DMS79 (cell line): ENCODE measurements around the gene ABCA13.

Experiments
- DNase-seq: peaks from one replicate; lab custom pipeline; 2025; lab: John Stamatoyannopoulos, UW

The ABCA13 gene

DNA sequence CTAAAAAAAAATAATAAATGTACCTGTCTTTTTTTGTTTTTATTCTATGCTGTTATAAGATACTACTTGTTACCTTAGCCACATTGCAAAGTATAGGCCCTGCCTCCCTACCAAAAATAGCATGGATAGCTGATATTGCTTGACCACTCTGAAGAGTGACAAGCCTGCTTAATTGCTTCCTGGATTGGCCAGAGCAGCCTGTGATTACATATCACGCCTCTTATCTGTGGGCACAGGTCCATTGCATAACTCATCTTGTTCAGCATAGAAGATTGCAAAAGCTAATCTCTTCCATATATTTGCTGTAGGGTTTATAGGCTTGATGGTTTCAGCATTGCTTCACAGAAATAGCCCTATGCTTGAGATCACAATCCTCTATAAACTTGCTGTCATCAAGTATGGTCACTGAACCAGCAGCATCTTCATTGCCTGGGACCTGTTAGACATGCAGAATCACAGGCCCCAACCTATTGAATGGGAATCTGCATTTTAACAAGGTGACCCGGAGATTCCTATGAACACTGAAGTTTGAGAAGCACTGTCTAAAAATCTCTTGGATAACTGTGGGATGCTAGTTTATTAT lies 472.3 kb downstream of the ABCA13 start:
- DNase-seq, result no peak

DNA sequence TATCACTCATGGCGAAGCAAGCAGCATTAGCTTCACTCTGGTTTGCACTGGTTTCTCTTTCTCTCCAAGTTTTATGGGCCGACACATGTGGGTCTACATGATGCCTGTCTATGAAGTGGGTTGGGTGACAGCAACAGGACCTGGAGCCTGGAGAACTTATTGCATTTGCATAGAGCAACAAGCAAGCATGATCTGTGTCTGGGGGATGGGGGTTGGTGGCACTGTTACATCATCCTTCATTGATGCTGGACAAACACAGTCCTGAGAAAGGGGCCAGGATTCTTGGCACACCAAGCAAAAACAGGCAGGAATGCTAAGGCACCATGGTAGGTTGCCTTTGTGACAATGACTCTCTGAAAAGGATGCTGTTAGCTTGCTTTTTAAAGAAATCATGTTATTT lies 486.9 kb downstream of the ABCA13 start:
- DNase-seq, result no peak

DNA sequence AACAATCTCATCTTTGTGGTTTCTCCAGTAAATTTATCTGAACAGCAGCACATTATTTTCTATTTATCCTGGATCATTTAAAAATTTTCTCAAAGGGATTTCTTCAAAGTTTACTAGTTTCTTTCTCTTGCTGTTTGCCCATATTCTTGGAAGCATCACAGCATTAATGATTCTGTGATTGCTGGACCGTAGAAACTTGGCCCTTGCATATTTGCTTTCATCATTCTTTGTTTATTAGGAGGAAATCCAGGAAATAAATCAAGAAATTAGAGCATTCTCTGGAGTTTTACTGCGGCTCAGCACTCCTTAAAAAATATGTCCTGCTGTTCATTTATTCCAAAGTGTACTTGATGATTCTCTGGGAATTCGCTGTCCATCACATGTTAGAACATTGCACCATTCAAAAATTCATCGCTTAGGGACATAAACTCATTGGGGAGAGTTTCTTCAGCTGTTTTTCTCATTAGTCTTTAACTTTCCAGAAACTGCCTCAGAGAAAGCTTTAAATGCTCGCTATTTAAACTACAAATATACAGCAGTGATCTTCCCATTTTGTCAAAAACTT lies 489.1 kb downstream of the ABCA13 start:
- DNase-seq, result no peak

GRCh38 chr7:48664241-48664640 lies 493.0 kb downstream of the ABCA13 start:
- DNase-seq, result no peak

DNA sequence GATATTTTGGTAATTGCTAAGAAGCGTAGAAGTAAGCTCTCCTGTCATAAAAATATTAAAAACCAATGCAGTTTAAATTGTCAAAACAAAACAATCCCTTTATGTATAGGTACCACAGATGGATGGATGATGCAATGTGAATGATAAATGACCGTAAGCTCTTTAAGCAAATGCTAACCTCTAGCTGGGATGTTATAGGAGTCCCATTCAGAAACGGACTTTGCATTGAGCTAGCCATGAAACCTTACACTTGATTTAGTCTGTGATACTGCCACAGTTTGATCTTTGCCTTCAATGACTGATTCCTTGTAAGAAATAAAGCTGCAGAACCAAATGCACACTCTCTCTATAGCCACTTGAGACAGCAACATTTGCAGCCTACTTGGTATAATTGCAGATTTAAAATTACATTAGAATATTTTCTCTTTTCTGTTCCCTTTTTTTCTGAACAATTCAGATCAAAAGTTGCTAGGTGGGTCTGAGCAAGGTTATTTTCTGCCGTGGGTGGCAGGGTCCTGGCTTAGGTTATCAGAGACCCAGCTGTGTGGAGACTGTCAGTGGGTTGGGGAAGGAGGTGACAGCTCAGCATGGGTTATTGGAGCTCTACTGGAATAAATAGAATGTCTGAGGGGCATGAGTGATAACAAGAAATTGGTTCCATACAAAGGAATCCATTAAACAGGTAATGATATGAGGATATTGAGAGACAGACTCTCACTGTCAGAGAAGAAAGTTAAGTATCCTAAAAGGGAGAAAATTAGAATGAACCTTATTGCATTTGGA lies 494.3 kb downstream of the ABCA13 start:
- no peak for DNase-seq

DNA sequence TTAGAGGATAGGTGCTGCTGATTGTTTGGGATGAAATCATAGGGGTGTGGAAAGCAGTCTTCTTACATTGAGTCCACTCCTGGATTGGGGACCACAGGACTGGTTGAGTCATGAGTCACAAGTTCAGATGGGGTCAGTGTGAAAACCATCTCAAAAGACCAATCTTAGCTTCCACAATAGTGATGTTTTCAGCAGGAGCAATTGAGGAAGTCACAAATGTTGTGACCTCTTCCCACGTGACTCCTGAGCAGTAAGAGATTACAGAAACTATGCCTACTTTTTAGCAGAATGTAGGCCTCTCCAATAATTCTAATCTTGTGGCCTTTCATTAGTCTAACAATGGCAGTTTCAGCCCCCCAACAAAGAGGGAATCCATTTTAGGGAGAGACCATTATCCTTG lies 496.1 kb downstream of the ABCA13 start:
- DNase-seq, result no peak

- no peak for DNase-seq
These were observed 500.4 kb downstream of the ABCA13 start for GRCh38 chr7:48671656-48672055.

- DNase-seq, result no peak
These were observed 509.7 kb downstream of the ABCA13 start for GRCh38 chr7:48681006-48681405.

DNA sequence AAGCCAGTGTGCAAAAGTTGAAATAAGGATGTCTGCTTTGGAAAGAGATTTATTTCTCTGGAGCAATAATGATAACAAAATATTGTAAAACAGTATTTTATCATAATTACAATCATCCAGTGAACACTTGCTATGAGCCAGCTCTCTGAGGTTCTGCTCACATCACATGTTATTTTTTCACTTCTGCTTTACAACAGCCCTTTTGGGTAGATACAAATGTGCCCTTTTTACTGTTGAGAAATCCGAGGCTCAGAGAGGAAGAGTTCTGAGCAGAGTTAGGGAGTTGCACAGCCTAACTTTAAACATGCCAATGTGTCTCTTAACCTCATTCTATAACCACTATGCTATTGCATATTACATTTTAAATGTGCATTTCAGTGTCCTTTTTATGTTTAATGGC lies 520.5 kb downstream of the ABCA13 start:
- no peak for DNase-seq
